Liver (tissue), 9 donors: ENCODE results near the gene SERPINF2. TPM values are rescaled to one million over a fixed set of nuclear protein-coding genes. Genes with fewer than 3 reads are reported as not detected.
"Not testable (repeated sequence)": the region's sequence is repeated elsewhere in the genome, so short reads cannot be mapped to it uniquely, and the experiment has no call there.

Source experiments
- DNase-seq: peaks from one replicate; pipeline ENCODE4 v3.0.0-alpha.2; 2017; ENCODE audit warnings: low spot score
- H3K27ac ChIP-seq, 2 donors: one replicate each; pipeline ENCODE4 v1.7.0; 2013; ENCODE audit warnings: inconsistent platforms in 2 of 2, low read length in 2 of 2, control low read depth in 1 of 2, low read depth in 1 of 2, mild to moderate bottlenecking in 1 of 2
- H3K27me3 ChIP-seq, 4 donors: one replicate each; pipeline versions ENCODE4 v1.6.1 to v1.7.0; 2013; ENCODE audit warnings: low read length in 3 of 4, inconsistent platforms in 1 of 4, mild to moderate bottlenecking in 1 of 4, moderate library complexity in 1 of 4; ENCODE audit not compliant: control insufficient read depth in 4 of 4, insufficient read depth in 4 of 4
- H3K36me3 ChIP-seq, 4 donors: one replicate each; pipeline versions ENCODE4 v1.6.1 to v1.7.0; 2013; ENCODE audit warnings: low read length in 3 of 4, mild to moderate bottlenecking in 3 of 4, low read depth in 1 of 4, moderate library complexity in 1 of 4; ENCODE audit not compliant: control insufficient read depth in 4 of 4, insufficient read depth in 3 of 4
- H3K4me1 ChIP-seq, 4 donors: one replicate each; pipeline versions ENCODE4 v1.6.1 to v1.7.0; 2013; ENCODE audit warnings: low read length in 3 of 4, mild to moderate bottlenecking in 3 of 4, moderate library complexity in 1 of 4; ENCODE audit not compliant: control insufficient read depth in 4 of 4, insufficient read depth in 4 of 4
- H3K4me3 ChIP-seq, 3 donors: one replicate each; pipeline versions ENCODE4 v1.6.1 to v1.7.0; 2013; ENCODE audit warnings: low read length in 3 of 3, control low read depth in 1 of 3, low read depth in 1 of 3, mild to moderate bottlenecking in 1 of 3
- H3K9ac ChIP-seq, 2 donors: one replicate each; pipeline ENCODE4 v1.7.0; 2013; ENCODE audit warnings: low read length in 2 of 2, mild to moderate bottlenecking in 2 of 2, moderate library complexity in 2 of 2, control low read depth in 1 of 2, low read depth in 1 of 2
- H3K9me3 ChIP-seq, 4 donors: one replicate each; pipeline versions ENCODE4 v1.6.1 to v1.7.0; 2013; ENCODE audit warnings: low read length in 3 of 4; ENCODE audit not compliant: control insufficient read depth in 4 of 4
- ATF3 ChIP-seq: IDR thresholded peaks from 2 replicates; pipeline ENCODE4 v1.6.1; 2016; ENCODE audit warnings: antibody characterized with exemption
- CTCF ChIP-seq: fragments of 150-350 bp; IDR thresholded peaks from 2 replicates; pipeline ENCODE4 v1.5.1; 2017; ENCODE audit warnings: improper control_type of control experiment, low read depth, low read length; ENCODE audit not compliant: missing input control
- EGR1 ChIP-seq, 2 donors: IDR thresholded peaks; 2 replicates each; pipeline ENCODE4 v1.6.1; 2016 to 2018; ENCODE audit warnings: antibody characterized with exemption in 2 of 2, low read depth in 2 of 2
- FOXA1 ChIP-seq: IDR thresholded peaks from 2 replicates; pipeline ENCODE4 v1.6.1; 2016; ENCODE audit warnings: antibody characterized with exemption
- FOXA2 ChIP-seq: IDR thresholded peaks from 2 replicates; pipeline ENCODE4 v1.6.1; 2016; ENCODE audit warnings: antibody characterized with exemption
- GABPA ChIP-seq, 2 donors: IDR thresholded peaks in 1 of 2; conservative IDR thresholded peaks in 1 of 2; 2 replicates each; pipeline ENCODE4 v1.6.1; 2016; ENCODE audit warnings: antibody characterized with exemption in 2 of 2, mild to moderate bottlenecking in 1 of 2, moderate library complexity in 1 of 2
- HNF4A ChIP-seq, 2 donors: conservative IDR thresholded peaks; 2 replicates each; pipeline ENCODE4 v1.6.1; 2016; ENCODE audit warnings: antibody characterized with exemption in 2 of 2, mild to moderate bottlenecking in 2 of 2
- HNF4G ChIP-seq: IDR thresholded peaks from 2 replicates; pipeline ENCODE4 v1.6.1; 2016; ENCODE audit warnings: antibody characterized with exemption
- JUND ChIP-seq, 2 donors: IDR thresholded peaks; 2 replicates each; pipeline ENCODE4 v1.6.1; 2016; ENCODE audit warnings: antibody characterized with exemption in 2 of 2
- MAX ChIP-seq: IDR thresholded peaks from 2 replicates; pipeline ENCODE4 v1.6.1; 2016; ENCODE audit warnings: antibody characterized with exemption
- NR2F2 ChIP-seq: IDR thresholded peaks from 2 replicates; pipeline ENCODE4 v1.6.1; 2016; ENCODE audit warnings: antibody characterized with exemption
- RAD21 ChIP-seq, 2 donors: IDR thresholded peaks; 2 replicates each; pipeline ENCODE4 v1.6.1; 2016; ENCODE audit warnings: antibody characterized with exemption in 2 of 2, mild to moderate bottlenecking in 2 of 2
- RXRA ChIP-seq, 2 donors: IDR thresholded peaks; 2 replicates each; pipeline ENCODE4 v1.6.1; 2017 to 2018; ENCODE audit warnings: antibody characterized with exemption in 2 of 2, mild to moderate bottlenecking in 1 of 2
- SP1 ChIP-seq: IDR thresholded peaks from 2 replicates; pipeline ENCODE4 v1.6.1; 2018; ENCODE audit warnings: antibody characterized with exemption, mild to moderate bottlenecking
- TAF1 ChIP-seq: conservative IDR thresholded peaks from 2 replicates; pipeline ENCODE4 v1.6.1; 2016; ENCODE audit warnings: antibody characterized with exemption, mild to moderate bottlenecking
- YY1 ChIP-seq: IDR thresholded peaks from 2 replicates; pipeline ENCODE4 v1.6.1; 2016; ENCODE audit warnings: antibody characterized with exemption, mild to moderate bottlenecking
- ZBTB33 ChIP-seq: IDR thresholded peaks from 2 replicates; pipeline ENCODE4 v1.6.1; 2016; ENCODE audit warnings: antibody characterized with exemption
- WGBS: extraction: QIAGEN DNeasy Blood & Tissue Kit; methylation state at CpG from one replicate; pipeline ENCODE4 v1.1.7; 2013; 5-methylcytosine and 5-hydroxymethylcytosine counted together
- polyA plus RNA-seq, 2 donors: library from polyadenylated mRNA; stranded (reverse) in 1 of 2; unstranded in 1 of 2; fragments of 200-250 nt in 1 of 2; fragments of >200 nt in 1 of 2; fragmentation: Nextera tagmentation in 1 of 2; extraction: Ambion mirVana in 1 of 2; gene quantifications; one replicate each; pipeline versions ENCODE4 v1.2.1 to v1.2.3, GENCODE V29; 2013 to 2015
- total RNA-seq, 2 donors: library from RNA; depleted of rRNA; stranded (reverse); fragments of >200 nt; gene quantifications; one replicate each; pipeline ENCODE4 v1.2.3, GENCODE V29; 2014
- TF ChIP-seq, protein P1 (sequence below): IDR thresholded peaks from 2 replicates; pipeline ENCODE4 v1.6.1; 2016; ENCODE audit warnings: antibody characterized with exemption, mild to moderate bottlenecking
- donor health status: healthy.
- donor health status: healthy.
- donor health status: healthy.
- donor health status: healthy.
- donor health status: healthy.

Gene SERPINF2
- total and polyA plus RNA-seq, 4 donors = 477 to 1,248 (median 675) TPM

DNA sequence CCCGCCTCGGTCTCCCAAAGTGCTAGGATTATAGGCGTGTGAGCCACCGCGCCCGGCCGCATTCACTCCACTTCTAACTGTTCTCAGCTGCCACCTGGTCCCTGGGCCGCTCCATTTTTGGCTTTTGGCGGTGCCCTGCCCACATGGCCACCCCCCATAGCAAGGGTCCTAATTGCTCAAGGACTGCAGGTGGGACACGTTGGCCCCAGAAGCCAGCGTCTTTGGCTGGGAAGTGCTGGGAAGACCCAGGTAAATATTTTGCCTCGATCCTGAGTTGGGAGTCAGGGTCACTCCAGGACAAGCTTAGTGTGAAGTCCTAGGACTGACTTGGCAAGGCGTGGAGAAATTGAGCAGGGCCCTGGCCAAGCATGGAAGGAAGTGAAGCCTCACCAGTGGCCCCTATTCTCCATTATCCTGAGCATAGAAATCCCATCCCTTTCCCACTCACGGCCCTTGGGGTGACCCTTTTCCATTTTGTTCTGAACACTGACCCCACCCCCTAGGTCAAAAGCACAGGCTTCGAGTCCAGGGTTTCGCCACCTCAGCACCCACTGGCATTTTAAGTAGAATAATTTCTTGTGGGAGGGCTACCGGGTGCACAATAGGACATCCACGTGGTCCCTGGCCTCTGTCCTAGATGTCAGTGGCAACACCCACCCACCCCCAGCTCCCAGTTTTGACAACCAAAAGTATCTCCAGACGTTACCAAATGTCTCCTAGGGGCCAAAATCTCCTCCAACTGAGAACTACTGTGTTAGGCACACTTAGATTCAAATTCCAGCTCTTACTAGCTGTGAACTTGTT lies 24.1 kb upstream of the SERPINF2 start:
- H3K4me1 ChIP-seq = peaks cover 7 to 38% (median 26%) of the 10 kb centered on the region in 4 donors
- H3K36me3 ChIP-seq = peaks cover 0 to 6% (median 2%) of the 10 kb centered on the region in 4 donors
- DNase-seq = no peak
- TF ChIP-seq HNF4A (conservative IDR thresholded peaks at IDR 0.05) = peak; percentile 72 to 90
- TF ChIP-seq HNF4G = peak; percentile 27
- TF ChIP-seq YY1 = peak; percentile 16
- no peak for TF ChIP-seq MAX
- TF ChIP-seq RXRA (IDR thresholded peaks at IDR 0.05) = peak; percentile 54 to 73
- TF ChIP-seq RAD21 (IDR thresholded peaks at IDR 0.05) = no peak
- H3K4me3 ChIP-seq = no peak overlapping the region
- H3K27ac ChIP-seq = peak overlapping the region; percentile 92 to 100
- H3K9ac ChIP-seq = no peak overlapping the region
- 61% methylated on average over 19 of the region's 19 CpGs for WGBS
- H3K27me3 ChIP-seq = no peaks in the 10 kb centered on the region
- no peaks in the 10 kb centered on the region for H3K9me3 ChIP-seq

DNA sequence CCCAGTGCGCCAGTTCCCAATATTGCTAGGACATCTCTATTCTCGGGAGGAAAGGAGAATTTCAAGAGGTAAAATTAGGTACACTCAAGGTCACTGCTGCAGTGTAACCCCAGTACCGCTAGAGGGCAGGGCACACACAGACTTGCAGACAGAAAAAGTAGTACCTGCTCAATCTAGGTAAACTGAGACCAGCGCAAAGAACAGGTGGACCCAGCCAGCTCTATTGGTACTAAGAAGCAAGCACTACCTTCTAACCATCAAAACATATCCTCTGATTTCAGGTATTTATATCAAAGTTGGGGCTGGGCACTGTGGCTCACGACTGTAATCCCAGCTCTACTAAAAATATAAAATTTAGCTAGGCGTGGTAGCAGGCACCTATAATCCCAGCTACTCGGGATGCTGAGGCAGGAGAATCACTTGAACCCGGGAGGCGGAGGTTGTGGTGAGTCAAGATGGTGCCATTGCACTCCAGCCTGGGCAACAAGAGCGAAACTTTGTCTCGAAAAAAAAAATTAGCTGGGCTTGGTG lies 21.8 kb upstream of the SERPINF2 start:
- Histone ChIP-seq H3K36me3 (peaks cover 0 to 1% (median 0%) of the 10 kb centered on the region in 4 donors), H3K4me1 (peaks cover 18 to 44% (median 32%) of the 10 kb centered on the region in 4 donors), H3K27me3 (no peaks in the 10 kb centered on the region), H3K27ac (peak overlapping the region; percentile 8 to 32), H3K9me3 (no peaks in the 10 kb centered on the region), H3K9ac (no peak overlapping the region), H3K4me3 (no peak overlapping the region)
- TF ChIP-seq, protein P1, sequence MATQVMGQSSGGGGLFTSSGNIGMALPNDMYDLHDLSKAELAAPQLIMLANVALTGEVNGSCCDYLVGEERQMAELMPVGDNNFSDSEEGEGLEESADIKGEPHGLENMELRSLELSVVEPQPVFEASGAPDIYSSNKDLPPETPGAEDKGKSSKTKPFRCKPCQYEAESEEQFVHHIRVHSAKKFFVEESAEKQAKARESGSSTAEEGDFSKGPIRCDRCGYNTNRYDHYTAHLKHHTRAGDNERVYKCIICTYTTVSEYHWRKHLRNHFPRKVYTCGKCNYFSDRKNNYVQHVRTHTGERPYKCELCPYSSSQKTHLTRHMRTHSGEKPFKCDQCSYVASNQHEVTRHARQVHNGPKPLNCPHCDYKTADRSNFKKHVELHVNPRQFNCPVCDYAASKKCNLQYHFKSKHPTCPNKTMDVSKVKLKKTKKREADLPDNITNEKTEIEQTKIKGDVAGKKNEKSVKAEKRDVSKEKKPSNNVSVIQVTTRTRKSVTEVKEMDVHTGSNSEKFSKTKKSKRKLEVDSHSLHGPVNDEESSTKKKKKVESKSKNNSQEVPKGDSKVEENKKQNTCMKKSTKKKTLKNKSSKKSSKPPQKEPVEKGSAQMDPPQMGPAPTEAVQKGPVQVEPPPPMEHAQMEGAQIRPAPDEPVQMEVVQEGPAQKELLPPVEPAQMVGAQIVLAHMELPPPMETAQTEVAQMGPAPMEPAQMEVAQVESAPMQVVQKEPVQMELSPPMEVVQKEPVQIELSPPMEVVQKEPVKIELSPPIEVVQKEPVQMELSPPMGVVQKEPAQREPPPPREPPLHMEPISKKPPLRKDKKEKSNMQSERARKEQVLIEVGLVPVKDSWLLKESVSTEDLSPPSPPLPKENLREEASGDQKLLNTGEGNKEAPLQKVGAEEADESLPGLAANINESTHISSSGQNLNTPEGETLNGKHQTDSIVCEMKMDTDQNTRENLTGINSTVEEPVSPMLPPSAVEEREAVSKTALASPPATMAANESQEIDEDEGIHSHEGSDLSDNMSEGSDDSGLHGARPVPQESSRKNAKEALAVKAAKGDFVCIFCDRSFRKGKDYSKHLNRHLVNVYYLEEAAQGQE = no peak
- TF ChIP-seq FOXA2 (no peak), CTCF (peak; percentile 96), ATF3 (no peak), SP1 (no peak), HNF4G (no peak), TAF1 (no peak), NR2F2 (no peak), EGR1 (IDR thresholded peaks at IDR 0.05; ENCODE audit: low read depth in 2 of 2) (no peak), FOXA1 (no peak), JUND (IDR thresholded peaks at IDR 0.05) (no peak), YY1 (no peak), ZBTB33 (no peak), GABPA (IDR thresholded peaks at IDR 0.05 in 1 of 2, conservative IDR thresholded peaks at IDR 0.05 in 1 of 2) (no peak), HNF4A (conservative IDR thresholded peaks at IDR 0.05) (peak in 1 of 2 donors; percentile 18), RXRA (IDR thresholded peaks at IDR 0.05) (peak; percentile 30 to 62), MAX (no peak), RAD21 (IDR thresholded peaks at IDR 0.05) (peak; percentile 91 to 94)
- peak; percentile 78 for DNase-seq
- 39% methylated on average over 11 of the region's 11 CpGs for whole genome bisulfite sequencing

DNA sequence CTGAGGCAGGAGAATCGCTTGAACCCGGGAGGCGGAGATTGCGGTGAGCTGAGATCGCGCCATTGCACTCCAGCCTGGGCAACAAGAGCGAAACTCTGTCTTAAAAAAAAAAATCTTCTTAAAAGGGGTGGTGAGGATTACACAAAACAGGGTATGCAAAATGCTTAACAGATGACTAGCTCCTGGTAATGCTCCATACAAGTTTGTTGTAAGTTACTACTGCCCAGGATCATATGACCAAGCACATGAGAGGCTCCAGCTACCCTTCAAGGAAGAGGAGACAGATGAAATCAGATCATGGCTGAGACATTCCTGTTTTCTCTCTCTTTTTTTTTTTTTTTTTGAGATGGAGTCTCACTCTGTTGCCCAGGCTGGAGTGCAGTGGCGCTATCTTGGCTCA lies 20.6 kb upstream of the SERPINF2 start:
- not testable (repeated sequence) for H3K27ac ChIP-seq, H3K27me3 ChIP-seq, DNase-seq, H3K9me3 ChIP-seq, H3K9ac ChIP-seq, H3K4me3 ChIP-seq, H3K36me3 ChIP-seq
- peaks cover 24 to 55% (median 41%) of the 10 kb centered on the region in 4 donors for H3K4me1 ChIP-seq
- 97% methylated on average over 8 of the region's 8 CpGs for WGBS
